GM12864 (cell line): ENCODE measurements around the gene TFEB.

Source experiments
- DNase-seq: peaks from one replicate; pipeline ENCODE4 v3.0.0-alpha.2; 2011; ENCODE audit warnings: low read depth
- H3K4me3 ChIP-seq: 2 replicates; pipeline ENCODE4 v1.5.1; 2011; ENCODE audit warnings: mild to moderate bottlenecking, low read depth, low read length, control low read depth
- TF ChIP-seq, protein P1 (sequence below): IDR thresholded peaks from 2 replicates; pipeline ENCODE4 v1.5.1; 2011; ENCODE audit warnings: low read depth, mild to moderate bottlenecking, moderate library complexity, low read length, control low read depth, inconsistent platforms; ENCODE audit errors: missing control alignments

The TFEB gene

DNA sequence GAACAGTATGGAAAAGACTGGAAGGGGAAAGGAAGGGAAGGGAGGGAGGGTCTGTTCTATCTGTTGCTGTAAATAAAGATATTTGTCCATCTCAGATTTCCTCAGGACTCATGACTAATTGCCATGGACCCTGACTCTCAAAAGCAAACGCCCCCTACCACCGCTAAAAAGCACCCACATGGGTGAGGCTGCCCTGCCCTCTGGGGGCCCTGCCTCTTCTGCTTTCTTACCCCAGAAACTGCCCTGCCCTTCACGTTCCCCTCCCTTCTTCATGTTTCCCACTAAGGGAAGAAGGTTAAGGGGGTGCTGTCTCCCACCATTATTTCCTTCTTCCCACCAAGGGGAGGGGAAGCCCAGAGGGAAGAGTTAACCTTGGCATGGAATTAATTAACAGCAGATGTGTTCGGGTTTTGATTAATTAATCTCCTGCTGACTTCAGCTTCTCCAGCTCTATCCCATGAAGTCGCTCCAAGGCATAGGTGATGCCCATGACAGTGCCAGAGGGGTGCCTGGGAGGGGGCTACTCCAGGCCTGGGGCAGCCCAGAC is 81.2 kb downstream of the TFEB start:
- no peak overlapping the region for H3K4me3 ChIP-seq
- TF ChIP-seq, protein P1, sequence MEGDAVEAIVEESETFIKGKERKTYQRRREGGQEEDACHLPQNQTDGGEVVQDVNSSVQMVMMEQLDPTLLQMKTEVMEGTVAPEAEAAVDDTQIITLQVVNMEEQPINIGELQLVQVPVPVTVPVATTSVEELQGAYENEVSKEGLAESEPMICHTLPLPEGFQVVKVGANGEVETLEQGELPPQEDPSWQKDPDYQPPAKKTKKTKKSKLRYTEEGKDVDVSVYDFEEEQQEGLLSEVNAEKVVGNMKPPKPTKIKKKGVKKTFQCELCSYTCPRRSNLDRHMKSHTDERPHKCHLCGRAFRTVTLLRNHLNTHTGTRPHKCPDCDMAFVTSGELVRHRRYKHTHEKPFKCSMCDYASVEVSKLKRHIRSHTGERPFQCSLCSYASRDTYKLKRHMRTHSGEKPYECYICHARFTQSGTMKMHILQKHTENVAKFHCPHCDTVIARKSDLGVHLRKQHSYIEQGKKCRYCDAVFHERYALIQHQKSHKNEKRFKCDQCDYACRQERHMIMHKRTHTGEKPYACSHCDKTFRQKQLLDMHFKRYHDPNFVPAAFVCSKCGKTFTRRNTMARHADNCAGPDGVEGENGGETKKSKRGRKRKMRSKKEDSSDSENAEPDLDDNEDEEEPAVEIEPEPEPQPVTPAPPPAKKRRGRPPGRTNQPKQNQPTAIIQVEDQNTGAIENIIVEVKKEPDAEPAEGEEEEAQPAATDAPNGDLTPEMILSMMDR = no peak
- DNase-seq = no peak

DNA sequence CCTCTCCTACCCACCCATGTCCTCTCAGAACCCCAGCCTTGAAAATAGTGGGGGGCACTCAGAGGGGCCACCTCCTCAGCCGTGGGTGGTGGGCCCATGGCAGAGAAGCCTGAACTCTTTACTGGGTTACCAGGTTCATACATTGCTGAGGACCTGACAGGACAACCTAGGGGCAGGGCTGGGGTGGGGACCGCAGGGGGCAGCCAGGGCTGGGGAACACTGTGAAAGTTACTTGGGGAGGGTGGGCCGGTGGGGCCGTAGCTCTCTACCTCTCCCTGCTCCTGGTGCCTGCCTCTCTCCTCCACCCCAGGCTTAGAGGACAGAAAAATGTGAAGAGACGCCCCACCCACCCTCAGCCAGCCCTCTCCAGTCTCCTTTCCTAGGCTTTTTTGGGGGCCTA is 81.7 kb downstream of the TFEB start:
- no peak overlapping the region for H3K4me3 ChIP-seq
- DNase-seq = no peak
- TF ChIP-seq, protein P1 = no peak

DNA sequence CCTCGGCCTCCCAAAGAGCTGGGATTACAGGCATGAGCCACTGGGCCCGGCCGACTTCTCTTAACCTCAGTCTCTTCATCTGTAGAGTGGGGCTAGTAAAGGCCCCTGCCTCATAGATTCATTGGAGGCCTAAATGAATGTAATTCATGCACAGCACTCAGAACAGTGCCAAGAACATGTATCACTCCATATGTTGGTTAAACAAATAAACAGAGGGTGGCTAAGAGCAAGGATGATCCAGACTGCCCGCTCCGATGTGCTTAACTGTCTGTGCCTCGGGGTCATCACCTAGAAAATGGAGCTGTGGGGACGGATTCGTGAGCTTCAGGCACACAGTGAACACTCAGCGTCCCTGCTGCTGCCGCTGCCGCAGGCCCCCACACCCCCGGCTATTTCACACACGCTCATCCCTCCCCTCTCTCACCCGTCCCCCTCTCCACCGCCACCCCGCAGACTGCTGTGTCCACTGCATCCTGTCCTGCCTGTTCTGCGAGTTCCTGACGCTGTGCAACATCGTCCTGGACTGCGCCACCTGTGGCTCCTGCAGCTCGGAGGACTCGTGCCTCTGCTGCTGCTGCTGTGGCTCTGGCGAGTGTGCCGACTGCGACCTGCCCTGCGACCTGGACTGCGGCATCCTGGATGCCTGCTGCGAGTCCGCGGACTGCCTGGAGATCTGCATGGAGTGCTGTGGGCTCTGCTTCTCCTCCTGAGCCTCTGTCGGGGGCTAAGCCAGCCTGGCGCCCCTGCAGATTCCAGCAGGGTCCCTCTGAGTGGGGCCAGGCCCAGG is 82.3 kb downstream of the TFEB start:
- no peak for DNase-seq
- H3K4me3 ChIP-seq = no peak overlapping the region
- TF ChIP-seq, protein P1 = no peak

DNA sequence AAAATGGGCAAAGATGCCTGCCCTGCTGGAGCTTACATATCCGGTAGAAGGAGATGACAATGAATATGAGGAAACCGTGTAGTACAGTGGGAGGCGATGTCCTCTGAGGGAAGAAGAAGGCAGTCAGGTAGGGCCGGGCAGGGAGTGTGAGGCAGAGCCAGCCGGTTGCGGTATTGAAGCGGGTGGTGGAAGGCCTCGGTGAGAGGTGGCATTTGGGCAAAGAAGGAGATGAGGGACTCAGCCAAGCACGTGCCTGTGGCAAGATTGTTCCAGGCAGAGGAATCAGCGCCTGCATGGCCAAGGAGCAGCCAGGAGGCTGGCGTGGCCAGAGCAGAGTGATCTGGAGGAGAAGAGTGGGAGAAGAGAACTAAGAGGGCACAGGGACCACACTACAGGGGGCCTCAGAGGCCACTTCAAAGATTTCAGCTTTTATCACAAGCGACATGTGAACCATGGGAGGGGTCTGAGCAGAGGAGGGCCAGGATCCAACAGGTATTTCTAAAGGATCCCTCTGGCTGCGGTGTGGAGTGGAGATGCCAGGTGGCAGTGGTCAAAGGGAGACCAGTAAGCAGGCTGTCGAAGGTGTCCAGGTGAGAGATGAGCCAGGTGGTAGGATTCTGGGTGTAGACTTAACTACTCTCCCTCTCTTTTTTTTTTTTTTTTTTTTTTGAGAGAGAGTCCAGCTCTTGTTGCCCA is 83.3 kb downstream of the TFEB start:
- no peak overlapping the region for H3K4me3 ChIP-seq
- DNase-seq = no peak
- TF ChIP-seq, protein P1 = no peak

DNA sequence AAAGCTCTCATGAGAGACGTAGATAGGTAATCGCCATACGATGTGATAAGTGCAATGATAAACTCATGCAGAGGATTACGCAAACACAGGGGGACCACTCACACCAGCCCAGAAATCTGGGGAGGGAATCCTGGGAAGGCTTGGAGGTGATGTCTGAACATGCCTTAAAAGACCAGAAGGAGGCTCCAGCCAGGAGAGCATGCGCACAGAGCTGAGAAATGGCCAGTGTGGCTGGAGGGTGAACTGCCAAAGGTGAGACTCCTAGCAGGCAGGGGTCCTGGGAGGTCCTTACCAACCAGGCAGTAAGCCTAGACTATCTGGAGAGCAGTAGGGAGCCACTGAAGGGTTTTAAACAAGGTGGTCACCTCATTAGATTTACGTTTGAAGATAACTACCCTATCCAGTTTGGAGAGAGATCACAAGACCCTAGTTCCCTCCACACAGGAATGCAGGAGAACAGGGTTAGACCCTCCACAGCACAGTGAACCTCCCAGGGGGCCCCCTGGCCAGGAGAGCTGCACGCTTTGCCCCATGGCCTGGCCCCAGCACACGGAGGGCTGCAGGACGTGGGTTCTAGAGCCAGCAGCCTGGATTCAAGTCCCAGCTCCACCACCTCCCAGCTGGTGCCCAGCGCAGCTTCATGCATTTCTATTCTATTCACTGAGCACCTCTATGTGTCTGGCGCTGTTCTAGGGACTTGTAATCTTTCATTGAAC is 84.0 kb downstream of the TFEB start:
- TF ChIP-seq, protein P1 = no peak
- DNase-seq = no peak
- H3K4me3 ChIP-seq = no peak overlapping the region

DNA sequence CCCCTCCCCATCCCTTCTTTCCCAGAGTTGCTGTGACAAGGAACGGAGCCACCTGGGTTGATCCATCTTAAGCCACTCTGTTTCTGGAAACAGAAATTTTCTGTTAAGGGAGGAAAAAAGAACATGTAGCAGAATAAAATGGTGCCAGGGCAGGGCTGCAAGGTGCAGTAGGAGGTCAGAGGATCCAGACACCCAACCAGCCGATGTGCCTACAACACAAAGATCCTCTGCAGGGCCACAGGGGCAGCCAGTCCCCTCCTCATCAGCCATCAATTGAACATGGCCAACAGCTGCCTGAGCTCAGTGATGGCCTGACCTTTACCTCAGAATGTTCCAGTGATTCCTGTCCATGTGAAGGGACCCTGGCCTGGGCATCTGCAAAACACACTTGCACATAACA is 85.3 kb downstream of the TFEB start:
- DNase-seq = no peak
- no peak overlapping the region for H3K4me3 ChIP-seq
- TF ChIP-seq, protein P1 = no peak
